ENCODE data around the gene STK11IP.

Gene STK11IP

DNA sequence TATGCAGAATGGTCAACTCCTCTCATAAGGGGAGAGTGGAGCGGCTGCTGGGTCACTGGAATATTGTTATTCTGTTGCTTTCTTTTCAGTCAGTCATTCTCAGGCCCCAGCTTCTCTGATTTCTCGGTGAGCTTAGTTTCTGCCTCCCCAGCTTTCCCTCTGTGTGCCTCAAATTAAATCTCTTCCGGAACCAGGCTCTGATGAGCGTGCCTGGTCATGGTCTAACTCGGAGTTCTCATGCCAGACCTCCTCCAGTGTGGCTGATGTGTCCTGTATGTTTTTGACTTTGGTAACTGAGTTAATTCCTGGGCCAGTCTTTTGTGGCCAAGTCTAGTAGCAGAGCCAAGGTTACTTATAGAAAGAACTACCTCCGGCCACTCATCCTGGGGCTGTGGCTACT lies 4.9 kb upstream of the STK11IP start:
- TF ChIP-seq EZH2phosphoT487 (conservative IDR thresholded peaks at IDR 0.05; ENCODE audit: low read length) = no peak
- TF ChIP-seq, protein P1, sequence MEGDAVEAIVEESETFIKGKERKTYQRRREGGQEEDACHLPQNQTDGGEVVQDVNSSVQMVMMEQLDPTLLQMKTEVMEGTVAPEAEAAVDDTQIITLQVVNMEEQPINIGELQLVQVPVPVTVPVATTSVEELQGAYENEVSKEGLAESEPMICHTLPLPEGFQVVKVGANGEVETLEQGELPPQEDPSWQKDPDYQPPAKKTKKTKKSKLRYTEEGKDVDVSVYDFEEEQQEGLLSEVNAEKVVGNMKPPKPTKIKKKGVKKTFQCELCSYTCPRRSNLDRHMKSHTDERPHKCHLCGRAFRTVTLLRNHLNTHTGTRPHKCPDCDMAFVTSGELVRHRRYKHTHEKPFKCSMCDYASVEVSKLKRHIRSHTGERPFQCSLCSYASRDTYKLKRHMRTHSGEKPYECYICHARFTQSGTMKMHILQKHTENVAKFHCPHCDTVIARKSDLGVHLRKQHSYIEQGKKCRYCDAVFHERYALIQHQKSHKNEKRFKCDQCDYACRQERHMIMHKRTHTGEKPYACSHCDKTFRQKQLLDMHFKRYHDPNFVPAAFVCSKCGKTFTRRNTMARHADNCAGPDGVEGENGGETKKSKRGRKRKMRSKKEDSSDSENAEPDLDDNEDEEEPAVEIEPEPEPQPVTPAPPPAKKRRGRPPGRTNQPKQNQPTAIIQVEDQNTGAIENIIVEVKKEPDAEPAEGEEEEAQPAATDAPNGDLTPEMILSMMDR (IDR thresholded peaks at IDR 0.05; ENCODE audit: insufficient read depth, low read length, poor library complexity, severe bottlenecking) = no peak
- no peak overlapping the region for H3K4me2 ChIP-seq (ENCODE audit: low read depth, low read length, poor library complexity, severe bottlenecking)
- H3K27me3 ChIP-seq (ENCODE audit: low read length) = no peaks in the 10 kb centered on the region
- H3K4me3 ChIP-seq (ENCODE audit: insufficient read depth, low read length, poor library complexity, severe bottlenecking) = no peak overlapping the region
- no peak overlapping the region for H3K27ac ChIP-seq (ENCODE audit: low read depth, low read length)
- H3F3A ChIP-seq (ENCODE audit: insufficient read depth) = no peaks in the 10 kb centered on the region
- H3K9ac ChIP-seq (ENCODE audit: low read length) = no peak overlapping the region
- no peaks in the 10 kb centered on the region for H3K79me2 ChIP-seq (ENCODE audit: insufficient read depth, low read length)
- H3K36me3 ChIP-seq (ENCODE audit: low read length) = no peaks in the 10 kb centered on the region
- no peaks in the 10 kb centered on the region for H4K20me1 ChIP-seq (ENCODE audit: low read depth, low read length)
- H3K9me3 ChIP-seq (ENCODE audit: insufficient read depth, low read length) = no peaks in the 10 kb centered on the region
- H2AFZ ChIP-seq (ENCODE audit: low read depth, low read length, severe bottlenecking) = no peak overlapping the region
- H3K9me2 ChIP-seq (replicated peaks; ENCODE audit: insufficient read depth, low read length) = no peaks in the 10 kb centered on the region

DNA sequence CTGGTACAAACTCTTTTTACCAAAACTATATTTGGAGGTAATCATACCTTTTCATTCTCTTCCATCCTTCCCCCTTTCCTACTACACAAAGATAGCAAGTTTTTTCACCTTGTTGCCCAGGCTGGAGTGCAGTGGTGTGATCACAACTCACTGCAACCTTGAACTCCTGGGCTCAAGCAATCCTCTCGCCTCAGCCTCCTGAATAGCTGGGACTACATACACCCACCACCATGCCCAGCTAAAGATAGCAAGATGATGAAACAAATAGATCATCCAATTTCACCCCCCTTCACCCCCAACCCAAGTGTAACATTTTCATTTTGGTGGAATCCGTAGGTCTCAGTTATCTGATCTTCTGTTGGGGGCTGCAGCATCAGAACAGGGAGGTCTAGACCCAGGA lies 4.5 kb upstream of the STK11IP start:
- TF ChIP-seq EZH2phosphoT487 (conservative IDR thresholded peaks at IDR 0.05; ENCODE audit: low read length) = no peak
- TF ChIP-seq, protein P1 (IDR thresholded peaks at IDR 0.05; ENCODE audit: insufficient read depth, low read length, poor library complexity, severe bottlenecking) = no peak
- no peaks in the 10 kb centered on the region for H4K20me1 ChIP-seq (ENCODE audit: low read depth, low read length)
- no peak overlapping the region for H2AFZ ChIP-seq (ENCODE audit: low read depth, low read length, severe bottlenecking)
- H3K27ac ChIP-seq (ENCODE audit: low read depth, low read length) = no peak overlapping the region
- no peak overlapping the region for H3K4me2 ChIP-seq (ENCODE audit: low read depth, low read length, poor library complexity, severe bottlenecking)
- H3K36me3 ChIP-seq (ENCODE audit: low read length) = no peaks in the 10 kb centered on the region
- H3K4me3 ChIP-seq (ENCODE audit: insufficient read depth, low read length, poor library complexity, severe bottlenecking) = no peak overlapping the region
- no peaks in the 10 kb centered on the region for H3K9me2 ChIP-seq (replicated peaks; ENCODE audit: insufficient read depth, low read length)
- H3F3A ChIP-seq (ENCODE audit: insufficient read depth) = no peaks in the 10 kb centered on the region
- H3K9me3 ChIP-seq (ENCODE audit: insufficient read depth, low read length) = no peaks in the 10 kb centered on the region
- H3K9ac ChIP-seq (ENCODE audit: low read length) = no peak overlapping the region
- H3K27me3 ChIP-seq (ENCODE audit: low read length) = no peaks in the 10 kb centered on the region
- 0 out of 2 replicates have a peak, but pooled peaks cover 1% of the 10 kb centered on the region for H3K79me2 ChIP-seq (ENCODE audit: insufficient read depth, low read length)

DNA sequence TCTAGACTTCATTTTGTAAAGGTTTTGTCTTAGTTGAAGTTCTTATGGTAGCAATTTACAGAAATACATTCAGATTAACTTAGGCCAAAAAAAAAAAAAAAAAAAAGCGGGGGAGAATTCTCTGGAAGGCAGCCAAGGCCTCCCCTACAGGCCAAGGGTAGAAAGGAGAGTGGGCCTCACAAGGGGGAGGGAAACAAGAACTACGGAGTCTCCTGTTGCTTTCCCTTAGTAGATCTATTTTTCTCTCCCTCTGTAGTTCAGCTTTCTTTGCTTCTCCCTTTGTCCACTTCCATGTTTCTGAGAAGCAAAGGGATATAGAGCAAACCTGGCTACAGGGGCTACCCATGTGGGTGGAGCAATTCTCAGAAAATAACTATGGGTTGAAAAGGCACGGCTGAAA lies 2.4 kb upstream of the STK11IP start:
- H3K4me3 ChIP-seq (ENCODE audit: insufficient read depth, low read length, poor library complexity, severe bottlenecking) = no peak overlapping the region
- H3K4me2 ChIP-seq (ENCODE audit: low read depth, low read length, poor library complexity, severe bottlenecking) = no peak overlapping the region
- H3K27ac ChIP-seq (ENCODE audit: low read depth, low read length) = no peak overlapping the region

More for the DNA sequence above, 2.4 kb upstream of the STK11IP start:
- Histone ChIP-seq H3K36me3 (ENCODE audit: low read length) (no peaks in the 10 kb centered on the region), H3K9me2 (replicated peaks; ENCODE audit: insufficient read depth, low read length) (no peaks in the 10 kb centered on the region), H4K20me1 (ENCODE audit: low read depth, low read length) (no peaks in the 10 kb centered on the region), H3K79me2 (ENCODE audit: insufficient read depth, low read length) (0 out of 2 replicates have a peak, but pooled peaks cover 9% of the 10 kb centered on the region), H3K9me3 (ENCODE audit: insufficient read depth, low read length) (no peaks in the 10 kb centered on the region), H2AFZ (ENCODE audit: low read depth, low read length, severe bottlenecking) (no peak overlapping the region), H3K9ac (ENCODE audit: low read length) (no peak overlapping the region), H3K27me3 (ENCODE audit: low read length) (no peaks in the 10 kb centered on the region), H3F3A (ENCODE audit: insufficient read depth) (no peaks in the 10 kb centered on the region)
- TF ChIP-seq, protein P1 (IDR thresholded peaks at IDR 0.05; ENCODE audit: insufficient read depth, low read length, poor library complexity, severe bottlenecking) = no peak
- TF ChIP-seq EZH2phosphoT487 (conservative IDR thresholded peaks at IDR 0.05; ENCODE audit: low read length) = no peak
